Esophagus mucosa (tissue), 1 donor: Measurements from ENCODE around the gene PRKACA. TPM values are rescaled to one million over a fixed set of nuclear protein-coding genes. Genes with fewer than 3 reads are reported as not detected.

Experiments used
- ATAC-seq: fragments of 200-7000 bp; cut with Tn5 transposase; one replicate; pipeline ENCODE4 v1.9.1; 2020
- total RNA-seq: library from RNA; stranded (reverse); gene quantifications from one replicate; pipeline ENCODE4 v1.2.4, GENCODE V29; 2023
- donor health status: DM: yes; HTN: yes; CAD: no.

The PRKACA gene
- total RNA-seq, 1 donor from 2014 or later, result 45.2 TPM

- ATAC-seq, result peak; percentile 49
These were observed 74.6 kb downstream of the PRKACA start for GRCh38 chr19:14042659-14043608.

Other genes starting within 250 kb of the PRKACA start
- not detected for gene NANOS3, start 240.6 kb downstream of the PRKACA start, total RNA-seq
- 5.7 TPM for gene BRME1, start 211.6 kb downstream of the PRKACA start, total RNA-seq
- gene CC2D1A, start 211.6 kb downstream of the PRKACA start, total RNA-seq, result 29.7 TPM
- 8.5 TPM for gene PODNL1, start 179.3 kb downstream of the PRKACA start, total RNA-seq
- gene DCAF15, start 165.3 kb downstream of the PRKACA start, total RNA-seq, result 18.2 TPM
- 8.3 TPM for gene RFX1, start 111.4 kb downstream of the PRKACA start, total RNA-seq
- not detected for gene RLN3, start 89.6 kb downstream of the PRKACA start, total RNA-seq
- 1.2 TPM for gene IL27RA, start 86.0 kb downstream of the PRKACA start, total RNA-seq
- gene PALM3, start 55.7 kb downstream of the PRKACA start, total RNA-seq, result 0.08 TPM
- 3.4 TPM for gene MISP3, start 45.0 kb downstream of the PRKACA start, total RNA-seq
- gene C19orf67, start 32.0 kb downstream of the PRKACA start, total RNA-seq, result 0.12 TPM
- gene SAMD1, start 27.0 kb downstream of the PRKACA start, total RNA-seq, result 24.8 TPM
- gene ASF1B, start 18.8 kb upstream of the PRKACA start, total RNA-seq, result 13.9 TPM
- 5.5 TPM for gene ADGRL1, start 88.4 kb upstream of the PRKACA start, total RNA-seq